Psoas muscle (tissue), 8 donors: ENCODE data around the gene RNF41. TPM values are rescaled to one million over a fixed set of nuclear protein-coding genes. Genes with fewer than 3 reads are reported as not detected.

ENCODE experiments used
- ATAC-seq, 4 donors: fragments of 200-7000 bp; cut with Tn5 transposase; one replicate each; pipeline ENCODE4 v1.9.1; 2020; ENCODE audit warnings: moderate library complexity in 3 of 4, mild to moderate bottlenecking in 2 of 4
- DNase-seq, 2 donors: peaks; one replicate each; pipeline ENCODE4 v3.0.0-alpha.2; 2020
- H3K27ac ChIP-seq: fragments of 200-600 bp; one replicate; pipeline ENCODE4 v1.8.0; 2022
- H3K27me3 ChIP-seq, 3 donors: fragments of 200-600 bp in 1 of 3; one replicate each; pipeline versions ENCODE4 v1.6.1 to v1.8.0; 2013 to 2022; ENCODE audit warnings: low read length in 2 of 3, mild to moderate bottlenecking in 2 of 3, moderate library complexity in 1 of 3; ENCODE audit not compliant: insufficient read depth in 3 of 3
- H3K36me3 ChIP-seq, 2 donors: fragments of 200-600 bp in 1 of 2; one replicate each; pipeline versions ENCODE4 v1.6.1 to v1.8.0; 2013 to 2022; ENCODE audit warnings: low read depth in 1 of 2, mild to moderate bottlenecking in 1 of 2, moderate library complexity in 1 of 2; ENCODE audit not compliant: insufficient read depth in 1 of 2
- H3K4me1 ChIP-seq: fragments of 200-600 bp; one replicate; pipeline ENCODE4 v1.8.0; 2022
- H3K4me3 ChIP-seq: fragments of 200-600 bp; one replicate; pipeline ENCODE4 v1.8.0; 2022; ENCODE audit warnings: mild to moderate bottlenecking
- H3K9me3 ChIP-seq: fragments of 200-600 bp; one replicate; pipeline ENCODE4 v1.8.0; 2022
- CTCF ChIP-seq: fragments of 200-600 bp; IDR thresholded peaks from one replicate; pipeline ENCODE4 v1.8.0; 2022; ENCODE audit warnings: antibody characterized with exemption
- WGBS, 3 donors: extraction: QIAGEN DNeasy Blood & Tissue Kit; methylation state at CpG; one replicate each; pipeline versions ENCODE4 v1.1.6 to v1.1.7; 2013; 5-methylcytosine and 5-hydroxymethylcytosine counted together
- intact Hi-C, 2 donors: fragments of 100-400 bp; cut with DNase I; formaldehyde crosslinking; loops; one replicate each; pipeline versions ENCODE4 v1.11.0 to v1.14.2; 2022
- polyA plus RNA-seq, 3 donors: library from polyadenylated mRNA; stranded (reverse); fragments of 200-250 nt; gene quantifications; one replicate each; pipeline ENCODE4 v1.2.3, GENCODE V29; 2013
- total RNA-seq, 4 donors: library from RNA; stranded (reverse); fragmentation: NEBNext Ultra II Directional in 2 of 4; extraction: Animal tissue kit (Norgen Biotek cat#: 25700) in 2 of 4; gene quantifications; one replicate each; pipeline versions ENCODE4 v1.2.1 to v1.2.4, GENCODE V29; 2021 to 2023
- donor health status: healthy with polysubstance abuse.
- donor health status: DM: no; HTN: no; CAD: no; lungs with moderate emphysema.
- donor health status: Bipolar disorder and iron deficiency.
- donor health status: healthy.
- donor health status: DM: yes; HTN: yes; CAD: no.
- donor health status: DM: no; HTN: no; CAD: no.
- donor health status: DM: no; HTN: no; CAD: no.
- donor health status: DM: yes; HTN: yes; CAD: no.

RNF41 gene
- total and polyA plus RNA-seq, 7 donors, result 21.9 to 54.9 (median 28.1) TPM

DNA sequence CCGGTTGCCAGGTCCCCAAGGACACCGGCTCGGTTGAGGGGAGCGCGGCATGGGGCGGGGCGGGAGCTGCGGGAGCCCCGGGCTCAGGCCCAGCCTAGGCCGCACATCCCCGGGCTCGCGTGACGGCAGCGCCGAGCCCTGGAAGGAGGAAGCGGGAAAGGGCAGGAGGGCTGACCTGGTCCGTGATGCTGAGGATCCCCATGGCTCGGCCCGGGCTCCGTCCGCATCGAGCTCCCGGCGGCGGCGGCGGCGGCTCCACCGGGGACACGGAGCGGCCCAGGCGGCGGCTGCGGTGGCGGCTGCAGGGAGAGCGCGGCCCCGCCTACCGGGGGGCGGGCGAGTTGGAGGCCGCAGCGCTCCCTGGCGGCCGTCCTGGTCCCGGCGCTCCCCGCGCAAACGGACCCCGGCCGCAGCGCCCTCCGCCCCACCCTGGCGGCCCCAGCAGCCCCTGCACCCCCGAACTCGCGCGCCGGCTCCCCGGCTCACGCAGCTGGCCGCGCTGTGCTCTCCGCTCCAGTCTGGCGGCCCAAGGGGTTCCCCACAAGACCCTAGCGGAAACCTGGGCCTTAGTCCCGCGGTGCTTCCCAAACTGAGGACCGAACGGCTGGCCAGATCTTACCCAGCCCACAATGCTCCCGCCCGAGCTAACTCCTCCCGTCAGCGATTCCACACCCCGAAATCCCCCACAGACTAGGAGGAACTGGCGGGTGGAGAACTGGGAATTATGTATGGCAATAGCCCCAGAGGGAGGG, 36.5 kb upstream of the RNF41 start, which contains the start of gene ANKRD52:
TSS of gene ANKRD52 (minus strand) at position 317 of the 752 bp plus-strand sequence. CDS start at position 202, 115 bp downstream.
- Histone ChIP-seq H3K4me1 (peaks cover 42% of the 10 kb centered on the region), H3K4me3 (peak within 1 kb of the TSS; percentile 97), H3K36me3 (peaks cover 4 to 38% of the 10 kb centered on the region in 2 donors), H3K9me3 (no peaks in the 10 kb centered on the region), H3K27me3 (no peaks in the 10 kb centered on the region), H3K27ac (peak within 1 kb of the TSS; percentile 89)
- TF ChIP-seq CTCF, result peak; percentile 83
- DNase-seq (peak; percentile 82 to 85), ATAC-seq (peak; percentile 71 to 84 (median 79))
- WGBS, 3 donors, result 0% methylated on average over 31 to 78 of the region's 78 CpGs
- intact Hi-C loops, result loop anchor here (5.0 kb wide), 3 partner anchors 36 to 131 kb away; partner anchors contain the start of genes ESYT1 (in 1 of the 2), NABP2 (in 1 of the 2) and RNF41 (in 1 of the 2)

DNA sequence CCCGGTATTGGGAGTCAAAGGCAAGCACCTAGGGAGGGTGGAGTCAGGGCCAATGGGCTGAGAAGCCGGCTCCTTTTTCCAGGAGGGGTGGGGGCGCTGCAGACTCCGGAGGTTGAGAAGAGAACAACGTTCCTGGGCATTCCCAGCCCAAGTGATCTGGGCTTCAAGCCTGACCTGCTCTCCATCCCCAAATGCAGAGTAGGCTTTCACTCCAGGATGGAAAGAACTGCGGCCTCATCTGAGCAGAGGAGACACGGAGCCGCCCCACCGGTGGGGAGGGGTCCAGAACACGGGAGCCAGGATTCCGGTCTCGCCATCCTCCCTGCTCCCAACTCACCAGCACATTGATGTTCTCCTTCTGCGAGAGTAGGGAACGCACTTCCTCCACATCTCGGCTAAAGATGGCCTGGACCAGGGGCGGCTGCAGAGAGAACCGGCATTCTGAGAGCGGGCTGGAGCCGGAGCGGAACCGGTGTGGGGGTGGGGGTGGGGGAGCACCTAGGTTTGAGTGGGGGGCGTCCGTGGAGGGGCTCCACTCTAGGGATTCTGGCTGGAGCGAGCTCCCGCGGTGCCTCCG, 35.9 kb upstream of the RNF41 start:
- intact Hi-C loops, result loop anchor here (2.0 to 5.0 kb wide), 4 partner anchors 35 to 130 kb away; partner anchors contain the start of genes ESYT1 (in 1 of the 2), NABP2 (in 1 of the 2) and RNF41 (in 1 of the 2)
- peaks cover 11 to 44% of the 10 kb centered on the region in 2 donors for H3K36me3 ChIP-seq
- peak; percentile 1 to 28 (median 6) for ATAC-seq
- no peak for TF ChIP-seq CTCF
- peak overlapping the region; percentile 89 for H3K27ac ChIP-seq
- H3K4me3 ChIP-seq, result peak overlapping the region; percentile 97
- DNase-seq, result no peak
- H3K9me3 ChIP-seq, result no peaks in the 10 kb centered on the region
- 1 to 2% (median 1%) methylated on average over 21 to 27 of the region's 27 CpGs for WGBS, 3 donors
- H3K27me3 ChIP-seq, result no peaks in the 10 kb centered on the region
- H3K4me1 ChIP-seq, result peaks cover 41% of the 10 kb centered on the region

GRCh38 chr12:56257071-56257470, 35.3 kb upstream of the RNF41 start:
- WGBS, 3 donors, result 30 to 45% (median 37%) methylated on average over 8 of the region's 8 CpGs
- TF ChIP-seq CTCF, result no peak
- ATAC-seq (no peak), DNase-seq (no peak)
- intact Hi-C loops, result loop anchor here (2.0 to 5.0 kb wide), 4 partner anchors 34 to 130 kb away; partner anchors contain the start of genes ESYT1 (in 1 of the 2), NABP2 (in 1 of the 2) and RNF41 (in 1 of the 2)
- Histone ChIP-seq H3K4me3 (peak overlapping the region; percentile 97), H3K36me3 (peaks cover 12 to 49% of the 10 kb centered on the region in 2 donors), H3K4me1 (peaks cover 38% of the 10 kb centered on the region), H3K27me3 (no peaks in the 10 kb centered on the region), H3K27ac (peak overlapping the region; percentile 89), H3K9me3 (no peaks in the 10 kb centered on the region)

- ATAC-seq, result peak; percentile 73 to 88 (median 82)
- peak overlapping the region; percentile 89 for H3K27ac ChIP-seq
- peak; percentile 74 to 92 for DNase-seq
- peaks cover 12 to 56% of the 10 kb centered on the region in 2 donors for H3K36me3 ChIP-seq
- 14 to 23% (median 21%) methylated on average over 4 of the region's 4 CpGs for WGBS, 3 donors
- peak overlapping the region; percentile 97 for H3K4me3 ChIP-seq
- no peaks in the 10 kb centered on the region for H3K9me3 ChIP-seq
- intact Hi-C loops, result loop anchor here (2.0 to 5.0 kb wide), 4 partner anchors 34 to 129 kb away; partner anchors contain the start of genes ESYT1 (in 1 of the 2), NABP2 (in 1 of the 2) and RNF41 (in 1 of the 2)
- peaks cover 38% of the 10 kb centered on the region for H3K4me1 ChIP-seq
- no peaks in the 10 kb centered on the region for H3K27me3 ChIP-seq
- no peak for TF ChIP-seq CTCF
Observed at GRCh38 chr12:56256326-56256960, 34.7 kb upstream of the RNF41 start.
